Osteocyte (in vitro differentiated cells): ENCODE data around the gene LCLAT1. TPM values are rescaled to one million over a fixed set of nuclear protein-coding genes. Genes with fewer than 3 reads are reported as not detected.

Experiments used
- DNase-seq: peaks from one replicate; pipeline ENCODE4 v3.0.0; 2021; ENCODE audit warnings: mixed read lengths; ENCODE audit not compliant: unreplicated experiment; ENCODE audit errors: extremely low spot score
- H3K27ac Mint-ChIP-seq: one replicate; pipeline ENCODE4 v1.8.0; 2021; ENCODE audit warnings: mild to moderate bottlenecking, mixed read lengths; ENCODE audit not compliant: unreplicated experiment
- H3K27me3 Mint-ChIP-seq: one replicate; pipeline ENCODE4 v1.8.0; 2021; ENCODE audit warnings: mixed read lengths; ENCODE audit not compliant: unreplicated experiment
- H3K36me3 Mint-ChIP-seq: one replicate; pipeline ENCODE4 v1.8.0; 2021; ENCODE audit warnings: mixed read lengths; ENCODE audit not compliant: unreplicated experiment
- H3K4me1 Mint-ChIP-seq: one replicate; pipeline ENCODE4 v1.8.0; 2021; ENCODE audit warnings: mixed read lengths; ENCODE audit not compliant: unreplicated experiment
- H3K4me3 Mint-ChIP-seq: one replicate; pipeline ENCODE4 v1.8.0; 2021; ENCODE audit warnings: mild to moderate bottlenecking, moderate library complexity, mixed read lengths; ENCODE audit not compliant: unreplicated experiment
- H3K9me3 Mint-ChIP-seq: one replicate; pipeline ENCODE4 v1.8.0; 2021; ENCODE audit warnings: mixed read lengths; ENCODE audit not compliant: unreplicated experiment
- total RNA-seq: library from RNA; stranded (reverse); gene quantifications from 2 replicates; pipeline ENCODE4 v1.2.1, GENCODE V29; 2021
- TF ChIP-seq, protein P1 (sequence below): fragments of 200-600 bp; sonication (generic); IDR thresholded peaks from 2 replicates; pipeline ENCODE4 v1.5.0; 2021; ENCODE audit warnings: antibody characterized with exemption, mild to moderate bottlenecking, moderate library complexity

Gene LCLAT1
- total RNA-seq, 1 donor from 2014 or later: 13.6 TPM

DNA sequence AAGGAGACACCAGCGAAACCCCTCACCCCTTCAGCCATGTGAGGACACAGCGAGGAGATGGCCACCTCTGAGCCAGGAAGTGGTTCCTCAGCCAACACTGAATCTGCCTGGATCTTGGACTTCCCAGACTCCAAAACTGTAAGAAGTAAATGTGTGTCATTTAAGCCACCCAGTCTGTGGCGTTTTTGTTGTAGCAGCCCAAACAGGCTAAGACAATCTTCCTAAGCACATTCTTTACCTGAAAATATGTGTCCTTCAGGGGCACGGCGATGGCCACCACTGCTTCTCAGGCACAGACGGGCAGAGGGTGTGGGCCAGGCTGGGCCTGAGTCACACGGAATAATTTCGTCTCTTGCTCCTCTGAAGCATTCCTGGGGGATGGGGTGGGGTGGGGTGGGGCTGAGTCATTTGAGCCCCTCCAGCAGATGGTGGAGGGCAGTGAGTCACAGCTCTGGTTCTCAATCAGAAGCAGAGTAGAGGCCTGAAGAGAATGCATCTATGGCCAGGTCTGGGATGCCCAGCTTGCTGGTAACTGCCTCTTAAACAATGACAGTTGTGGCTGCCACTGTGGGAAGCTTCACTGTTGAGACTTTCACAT, 217.8 kb downstream of the LCLAT1 start:
- peak overlapping the region; percentile 89 for H3K27ac Mint-ChIP-seq
- peaks cover 23% of the 10 kb centered on the region for H3K4me1 Mint-ChIP-seq
- DNase-seq: peak; percentile 81
- no peaks in the 10 kb centered on the region for H3K27me3 Mint-ChIP-seq
- TF ChIP-seq, protein P1, sequence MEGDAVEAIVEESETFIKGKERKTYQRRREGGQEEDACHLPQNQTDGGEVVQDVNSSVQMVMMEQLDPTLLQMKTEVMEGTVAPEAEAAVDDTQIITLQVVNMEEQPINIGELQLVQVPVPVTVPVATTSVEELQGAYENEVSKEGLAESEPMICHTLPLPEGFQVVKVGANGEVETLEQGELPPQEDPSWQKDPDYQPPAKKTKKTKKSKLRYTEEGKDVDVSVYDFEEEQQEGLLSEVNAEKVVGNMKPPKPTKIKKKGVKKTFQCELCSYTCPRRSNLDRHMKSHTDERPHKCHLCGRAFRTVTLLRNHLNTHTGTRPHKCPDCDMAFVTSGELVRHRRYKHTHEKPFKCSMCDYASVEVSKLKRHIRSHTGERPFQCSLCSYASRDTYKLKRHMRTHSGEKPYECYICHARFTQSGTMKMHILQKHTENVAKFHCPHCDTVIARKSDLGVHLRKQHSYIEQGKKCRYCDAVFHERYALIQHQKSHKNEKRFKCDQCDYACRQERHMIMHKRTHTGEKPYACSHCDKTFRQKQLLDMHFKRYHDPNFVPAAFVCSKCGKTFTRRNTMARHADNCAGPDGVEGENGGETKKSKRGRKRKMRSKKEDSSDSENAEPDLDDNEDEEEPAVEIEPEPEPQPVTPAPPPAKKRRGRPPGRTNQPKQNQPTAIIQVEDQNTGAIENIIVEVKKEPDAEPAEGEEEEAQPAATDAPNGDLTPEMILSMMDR: no peak
- peaks cover 26% of the 10 kb centered on the region for H3K9me3 Mint-ChIP-seq
- H3K4me3 Mint-ChIP-seq: no peak overlapping the region
- H3K36me3 Mint-ChIP-seq: peaks cover under 1% of the 10 kb centered on the region

DNA sequence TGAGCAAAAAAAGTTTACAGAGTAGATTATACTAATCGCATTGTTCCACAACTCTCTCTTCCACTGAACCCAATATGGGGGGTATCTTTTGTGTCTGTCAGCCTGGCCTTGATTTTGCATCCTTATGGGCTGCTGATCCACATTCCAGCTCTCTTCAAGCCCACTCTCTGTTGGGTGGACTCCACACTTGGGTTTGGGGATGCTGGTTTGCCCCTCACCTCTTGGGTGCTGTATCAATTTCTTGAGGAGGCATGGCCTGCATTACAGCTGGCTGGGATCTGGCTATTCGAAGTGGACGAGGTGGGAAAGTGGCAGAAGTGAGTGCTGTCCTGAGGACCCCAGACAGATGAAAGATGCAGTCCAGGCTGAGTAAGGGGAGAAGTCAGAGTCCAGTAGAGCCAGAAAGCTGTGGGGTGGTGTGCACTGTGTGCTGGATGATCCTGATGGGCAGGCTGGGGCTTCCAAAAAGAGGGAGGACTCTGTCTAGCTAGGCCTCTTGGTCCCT, 218.8 kb downstream of the LCLAT1 start:
- Mint-ChIP-seq H3K27ac (peak overlapping the region; percentile 89), H3K36me3 (peaks cover 3% of the 10 kb centered on the region)

DNA sequence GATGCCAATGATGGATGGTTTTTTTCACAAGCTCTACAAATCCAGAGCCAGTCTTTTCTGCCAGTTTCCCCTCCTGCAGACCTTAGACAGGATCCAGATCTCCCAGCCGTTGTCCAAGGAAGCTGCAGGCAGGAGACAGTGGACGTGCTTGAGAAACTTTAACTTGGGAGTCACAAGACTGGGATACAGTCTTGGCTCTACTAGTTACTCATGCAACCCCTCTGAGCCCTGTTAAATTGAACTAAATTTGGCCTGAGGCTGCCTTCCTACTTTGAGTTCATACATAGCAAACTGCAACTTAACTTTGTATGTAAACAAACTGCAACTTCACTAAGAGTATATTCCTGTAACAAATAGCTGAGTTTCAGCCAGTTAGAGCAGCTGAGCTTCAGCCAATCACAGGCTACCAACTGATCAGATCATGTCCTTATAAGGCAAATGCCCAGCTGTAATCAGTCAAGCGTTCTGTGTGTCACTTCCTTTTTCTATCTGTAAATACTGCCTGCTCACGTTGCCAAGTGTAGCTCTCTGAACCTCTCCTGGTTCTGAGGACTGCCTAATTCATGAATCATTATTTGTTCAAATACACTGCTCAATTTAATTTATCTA, 219.3 kb downstream of the LCLAT1 start:
- Mint-ChIP-seq H3K9me3 (peaks cover 30% of the 10 kb centered on the region), H3K27me3 (no peaks in the 10 kb centered on the region), H3K36me3 (peaks cover 3% of the 10 kb centered on the region), H3K4me1 (peaks cover 23% of the 10 kb centered on the region), H3K27ac (peak overlapping the region; percentile 56), H3K4me3 (no peak overlapping the region)
- DNase-seq: peak; percentile 46
- TF ChIP-seq, protein P1: no peak

More for the DNA sequence above, 218.8 kb downstream of the LCLAT1 start:
- peak; percentile 64 for DNase-seq
- H3K27me3 Mint-ChIP-seq: no peaks in the 10 kb centered on the region
- H3K4me3 Mint-ChIP-seq: no peak overlapping the region
- peaks cover 30% of the 10 kb centered on the region for H3K9me3 Mint-ChIP-seq
- peaks cover 23% of the 10 kb centered on the region for H3K4me1 Mint-ChIP-seq
- TF ChIP-seq, protein P1: no peak

DNA sequence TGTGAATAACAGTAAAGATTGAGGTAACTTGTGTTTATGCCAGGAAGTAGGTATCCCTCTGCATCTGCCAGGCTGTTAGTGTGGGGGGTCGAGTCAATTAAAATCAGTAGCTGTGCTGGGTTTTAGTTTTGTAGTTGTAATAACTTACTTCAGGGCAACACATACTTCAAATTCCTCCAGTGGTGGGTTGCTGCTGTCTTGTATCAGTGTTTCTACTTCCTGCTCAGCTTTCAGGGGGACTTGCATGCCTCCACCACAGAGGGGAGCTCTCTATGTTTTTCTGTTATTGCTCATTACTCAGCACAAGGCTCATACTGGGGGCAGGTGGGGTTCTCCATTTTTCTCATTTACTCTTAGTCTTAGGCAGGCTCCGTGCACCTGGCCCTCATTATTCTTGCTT, 223.4 kb downstream of the LCLAT1 start:
- Mint-ChIP-seq H3K4me1 (peaks cover 15% of the 10 kb centered on the region), H3K27me3 (no peaks in the 10 kb centered on the region), H3K27ac (no peak overlapping the region), H3K36me3 (peaks cover 3% of the 10 kb centered on the region), H3K9me3 (peaks cover 35% of the 10 kb centered on the region), H3K4me3 (no peak overlapping the region)
- TF ChIP-seq, protein P1: no peak
- no peak for DNase-seq

DNA sequence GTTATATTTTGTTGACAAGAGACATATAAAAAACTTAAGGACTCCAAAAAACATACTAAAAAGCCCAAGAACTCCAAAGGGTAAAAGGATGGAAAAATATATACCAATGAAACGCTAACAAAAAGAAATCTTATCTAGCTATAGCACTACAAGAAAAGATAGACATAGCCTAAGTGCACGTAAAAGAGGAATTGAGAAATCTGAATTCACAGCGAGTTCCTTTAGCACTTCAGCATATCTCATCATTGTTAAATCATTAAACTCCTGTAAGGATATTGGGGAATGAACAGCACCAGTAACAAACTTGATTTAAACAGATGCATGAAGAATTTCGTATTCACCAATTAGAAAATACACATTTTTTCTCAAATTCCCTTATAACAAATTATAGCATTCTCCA, 226.1 kb downstream of the LCLAT1 start:
- no peaks in the 10 kb centered on the region for H3K27me3 Mint-ChIP-seq
- TF ChIP-seq, protein P1: no peak
- no peak for DNase-seq
- H3K27ac Mint-ChIP-seq: no peak overlapping the region
- peaks cover 21% of the 10 kb centered on the region for H3K9me3 Mint-ChIP-seq
- H3K4me1 Mint-ChIP-seq: no peaks in the 10 kb centered on the region
- H3K36me3 Mint-ChIP-seq: peaks cover 3% of the 10 kb centered on the region
- H3K4me3 Mint-ChIP-seq: no peak overlapping the region
